DMS153 (cell line): ENCODE measurements around the gene BAMBI.

Experiments
- DNase-seq: peaks from one replicate; lab custom pipeline; 2025; lab: John Stamatoyannopoulos, UW

BAMBI gene

GRCh38 chr10:28705472-28705871 lies 28.2 kb downstream of the BAMBI start:
- DNase-seq: no peak

- no peak for DNase-seq
Observed at GRCh38 chr10:28709001-28709710, 31.8 kb downstream of the BAMBI start.

DNA sequence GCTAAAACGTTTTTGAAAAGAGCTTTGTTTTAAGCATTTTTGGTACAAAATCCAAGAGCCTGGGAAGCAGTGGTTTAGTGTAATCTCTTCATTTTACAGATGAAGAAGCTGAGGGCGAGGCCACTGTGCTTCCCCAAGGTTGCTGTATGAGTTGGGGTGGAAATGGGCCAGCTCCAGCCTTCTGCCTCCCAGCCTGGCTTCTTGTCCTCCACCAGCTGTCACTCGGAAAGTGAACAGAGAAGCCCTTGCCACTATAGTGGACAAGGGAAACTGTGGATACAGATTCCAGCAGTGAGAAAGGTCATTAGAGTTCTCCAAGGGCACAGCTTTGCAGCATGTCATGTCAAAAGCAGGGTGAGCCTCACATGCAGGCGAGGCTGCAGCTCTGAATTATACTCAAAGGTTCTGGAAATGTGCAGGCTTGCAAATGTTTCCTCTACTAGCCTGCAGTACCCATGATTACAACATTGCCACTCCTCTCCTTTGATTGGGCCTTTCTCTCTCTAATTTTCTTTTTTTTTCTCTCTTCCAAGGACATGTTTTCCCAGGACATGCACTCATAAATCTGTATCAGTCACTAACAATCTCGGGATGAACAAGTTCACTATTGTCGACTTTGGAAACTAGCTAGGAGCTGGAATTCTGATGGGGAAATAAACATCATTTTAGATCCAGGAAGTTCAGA lies 33.0 kb downstream of the BAMBI start:
- no peak for DNase-seq

DNA sequence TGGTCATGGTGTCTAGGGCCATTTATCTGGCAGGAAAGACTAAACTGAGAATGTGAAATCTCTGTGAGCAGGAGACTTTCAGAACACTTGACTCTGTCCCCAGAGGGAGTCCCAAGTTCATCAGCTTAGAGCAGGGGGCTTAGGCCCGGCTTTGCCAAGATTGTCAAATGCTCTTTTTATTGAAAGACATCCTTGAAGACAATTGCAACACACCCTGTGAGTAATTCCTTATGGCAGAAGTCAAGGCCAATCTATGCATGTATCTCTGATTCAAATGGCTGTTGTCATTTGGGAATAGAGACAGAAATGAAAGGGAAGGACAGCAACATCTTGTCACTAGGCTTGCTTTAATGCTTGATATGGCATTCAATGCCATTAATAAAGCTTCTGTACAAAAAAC lies 33.7 kb downstream of the BAMBI start:
- no peak for DNase-seq

DNA sequence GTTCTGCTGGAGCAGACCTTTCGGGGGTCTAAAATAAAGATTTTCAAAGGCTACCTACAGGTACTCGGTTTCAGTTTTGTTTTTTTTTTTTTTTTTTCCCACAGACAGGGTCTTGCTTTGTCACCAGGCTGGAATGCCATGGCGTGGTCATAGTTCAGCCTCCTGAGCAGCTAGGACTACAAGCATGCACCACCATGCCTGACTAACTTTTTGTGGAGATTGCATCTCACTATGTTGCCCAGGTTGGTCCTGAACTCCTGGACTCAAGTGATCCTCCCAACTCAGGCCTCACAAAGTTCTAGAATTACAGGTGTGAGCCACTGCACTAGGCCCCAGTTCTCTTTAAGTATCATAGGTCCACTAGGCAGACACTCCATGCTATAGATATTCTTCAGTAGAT lies 34.5 kb downstream of the BAMBI start:
- DNase-seq: no peak

DNA sequence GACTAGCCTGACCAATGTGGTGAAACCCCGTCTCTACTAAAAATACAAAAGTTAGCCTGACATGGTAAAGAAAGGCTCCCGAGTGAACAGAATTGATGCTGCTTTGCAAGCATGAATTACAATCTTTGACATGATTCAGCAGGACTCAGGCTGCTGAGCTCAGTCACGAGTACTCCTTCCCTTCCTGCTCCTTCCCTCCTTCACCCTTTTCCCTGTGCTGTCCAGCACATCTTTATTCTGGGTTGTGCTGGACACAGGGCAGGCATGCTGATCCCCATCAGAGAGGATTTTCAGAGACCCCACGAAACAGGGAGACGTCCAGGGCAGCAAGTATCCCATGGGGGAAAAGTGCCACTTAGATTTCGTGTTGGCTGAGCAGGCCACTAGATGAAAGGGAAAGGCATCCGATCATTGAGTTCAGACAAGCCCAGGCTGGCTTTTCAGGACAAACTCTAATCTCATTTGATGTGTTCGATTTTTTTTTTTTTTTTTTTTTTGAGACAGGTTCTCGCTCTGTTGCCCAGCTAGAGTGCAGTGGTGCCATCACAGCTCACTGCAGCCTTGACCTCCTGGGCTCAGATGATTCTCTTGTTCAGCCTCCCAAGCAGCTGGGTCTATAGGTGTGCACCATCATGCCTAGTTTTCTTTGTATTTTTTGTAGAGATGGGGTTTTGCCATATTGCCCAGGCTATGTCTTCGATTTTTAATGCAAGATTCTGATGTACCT lies 36.5 kb downstream of the BAMBI start:
- no peak for DNase-seq

- no peak for DNase-seq
Observed at GRCh38 chr10:28714401-28715053, 37.2 kb downstream of the BAMBI start.

- no peak for DNase-seq
Observed at GRCh38 chr10:28715246-28715645, 37.9 kb downstream of the BAMBI start.

DNA sequence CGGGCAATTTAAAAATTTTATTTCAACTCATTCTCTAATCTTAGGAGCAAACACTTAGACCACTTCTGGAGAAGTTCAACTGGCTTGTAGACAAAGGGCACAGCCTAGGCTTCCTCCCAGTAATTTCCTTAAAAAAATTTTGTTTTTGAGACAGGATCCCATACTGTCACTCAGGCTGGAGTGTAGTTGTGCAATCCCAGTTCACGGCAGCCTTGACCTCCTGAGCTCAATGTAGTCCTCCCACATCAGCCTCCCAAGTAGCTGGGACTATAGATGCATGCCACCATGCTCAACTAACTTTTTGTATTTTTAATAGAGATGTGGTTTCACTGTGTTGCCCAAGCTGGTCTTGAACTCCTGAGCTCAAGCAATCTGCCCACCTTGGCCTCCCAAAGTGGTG lies 38.4 kb downstream of the BAMBI start:
- no peak for DNase-seq

DNA sequence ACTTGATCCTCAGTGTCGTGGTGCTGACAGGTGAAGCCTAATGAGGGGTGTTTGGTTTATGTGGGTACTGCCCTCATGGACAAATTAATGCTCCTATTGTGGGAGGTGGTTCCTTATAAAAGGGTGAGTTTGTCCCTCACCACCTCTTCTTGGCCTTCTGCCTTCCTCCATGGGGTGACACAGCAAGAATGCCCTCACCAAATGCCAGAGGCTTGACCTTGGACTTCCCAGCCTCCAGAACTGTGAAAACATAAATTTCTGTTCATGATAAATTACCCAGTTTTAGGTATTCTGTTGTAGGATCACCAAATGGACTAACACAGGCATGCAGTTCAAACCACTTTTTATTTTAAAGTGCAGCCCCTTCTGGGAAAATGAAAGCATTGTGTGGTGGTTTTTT lies 39.4 kb downstream of the BAMBI start:
- DNase-seq: no peak

DNA sequence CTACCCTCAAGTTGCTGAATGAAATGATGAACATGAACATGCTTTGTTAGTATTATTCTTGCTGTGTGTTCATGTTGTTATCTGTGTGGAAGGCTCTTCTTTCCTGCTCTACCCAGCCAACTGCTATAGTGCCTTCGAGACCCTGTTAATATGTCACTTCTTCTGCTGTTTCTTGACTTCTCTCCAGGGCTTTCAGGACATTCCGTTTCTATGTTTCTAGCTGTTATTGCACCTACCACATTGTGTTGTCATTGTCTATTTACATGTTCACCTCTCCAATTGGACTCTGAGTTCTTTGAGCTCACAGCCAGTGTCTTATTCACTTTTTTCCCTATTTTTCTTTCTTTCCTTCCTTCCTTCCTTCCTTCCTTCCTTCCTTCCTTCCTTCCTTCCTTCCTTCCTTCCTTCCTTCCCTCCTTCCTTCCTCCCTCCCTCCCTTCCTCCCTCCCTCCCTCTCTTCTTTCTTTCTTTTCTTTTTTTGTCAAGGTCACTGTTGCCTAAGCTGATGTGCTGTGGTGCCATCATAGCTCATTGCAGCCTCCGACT lies 40.4 kb downstream of the BAMBI start:
- DNase-seq: no peak

DNA sequence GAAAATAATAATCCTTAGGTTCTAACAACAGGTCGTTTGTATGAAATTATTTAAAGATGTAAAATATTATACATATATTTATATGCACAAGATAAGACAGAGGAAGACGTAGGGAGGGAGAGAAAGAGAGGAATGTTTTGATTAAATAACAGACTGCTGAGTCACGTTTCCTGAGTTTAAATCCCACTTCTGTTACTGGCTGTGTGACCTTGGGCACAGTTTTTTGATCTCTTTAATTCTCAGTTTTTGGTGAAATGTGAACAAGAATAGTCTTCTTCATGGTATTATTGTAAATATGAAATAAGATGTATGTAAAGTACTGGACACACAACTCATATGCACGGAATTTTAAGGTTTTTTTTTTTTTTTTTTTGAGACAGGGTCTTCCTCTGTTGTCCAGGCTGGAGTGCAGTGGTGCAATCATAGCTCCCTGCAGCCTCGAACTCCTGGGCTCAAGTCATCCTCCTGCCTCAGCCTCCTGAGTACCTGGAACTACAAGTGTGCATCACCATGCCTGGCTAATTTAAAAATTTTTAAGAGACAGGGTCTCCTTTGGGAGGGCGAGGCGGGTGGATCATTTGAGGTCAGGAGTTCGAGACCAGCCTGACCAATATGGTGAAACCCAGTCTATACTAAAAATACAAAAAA lies 42.6 kb downstream of the BAMBI start:
- DNase-seq: no peak

DNA sequence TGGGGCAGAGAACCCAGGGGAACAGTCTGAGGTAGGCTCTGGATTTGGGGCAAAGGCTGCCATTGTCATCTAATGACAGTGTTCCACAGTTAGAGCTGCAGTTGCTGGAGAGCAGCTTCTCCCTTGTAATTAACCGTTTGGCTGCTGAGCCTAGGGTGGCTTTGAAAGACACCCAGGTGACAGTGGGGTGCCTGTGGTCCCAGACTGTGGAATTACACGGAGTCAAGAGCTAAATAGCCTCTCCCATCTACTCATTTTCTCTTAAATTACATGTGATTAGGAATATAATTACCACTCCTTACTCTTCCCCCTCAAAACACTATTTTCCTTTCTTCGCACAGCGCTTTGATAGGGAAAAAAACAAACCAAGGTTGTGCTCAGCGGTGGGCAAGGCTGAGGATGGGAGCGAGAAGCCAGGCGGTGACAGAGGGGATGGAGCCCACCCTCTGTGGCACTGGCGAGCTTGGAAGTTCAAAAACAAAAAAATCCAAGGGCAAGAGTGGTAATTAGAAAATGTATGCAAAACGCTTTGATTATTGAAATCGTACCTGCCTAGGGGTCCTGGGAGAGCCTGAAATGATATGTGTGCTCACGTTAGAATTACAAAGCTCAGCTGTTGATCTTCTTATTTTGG lies 44.1 kb downstream of the BAMBI start:
- no peak for DNase-seq

DNA sequence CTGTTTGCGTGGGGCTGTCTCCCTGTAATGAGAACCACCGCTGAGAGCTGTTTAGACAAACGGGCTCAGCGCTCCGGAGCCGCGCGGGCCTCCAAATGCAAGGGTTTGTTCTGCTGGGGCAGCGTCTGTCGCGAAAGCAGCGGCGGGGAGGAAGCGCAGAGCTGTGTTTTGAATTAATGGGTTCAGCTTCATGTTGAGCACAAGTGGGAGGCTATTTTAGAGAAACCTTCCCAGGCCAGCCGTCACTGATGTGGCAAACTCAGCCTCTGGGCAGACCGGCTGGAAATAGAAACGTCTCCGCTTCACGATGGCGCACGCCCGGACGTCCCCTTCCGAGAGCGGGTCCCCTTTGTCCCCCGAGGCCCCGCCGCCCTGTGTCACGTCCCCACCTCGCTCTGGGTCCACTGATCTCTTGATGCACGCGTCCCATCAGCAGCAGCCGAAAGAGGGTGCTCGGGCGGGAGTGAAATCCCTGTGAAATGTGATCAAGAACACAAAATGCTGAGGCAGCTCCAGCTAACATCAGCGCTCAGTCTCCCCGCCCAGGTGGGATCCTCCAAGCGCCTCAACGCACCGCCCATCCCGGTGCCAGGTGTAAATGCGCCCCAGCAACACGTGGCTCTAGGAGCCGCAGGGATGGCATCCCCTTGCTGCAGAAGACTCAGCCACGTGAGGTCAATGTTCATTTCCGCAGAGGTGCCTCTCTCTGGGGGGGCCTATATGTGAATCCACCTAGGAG lies 44.9 kb downstream of the BAMBI start:
- peak; percentile 8 for DNase-seq

DNA sequence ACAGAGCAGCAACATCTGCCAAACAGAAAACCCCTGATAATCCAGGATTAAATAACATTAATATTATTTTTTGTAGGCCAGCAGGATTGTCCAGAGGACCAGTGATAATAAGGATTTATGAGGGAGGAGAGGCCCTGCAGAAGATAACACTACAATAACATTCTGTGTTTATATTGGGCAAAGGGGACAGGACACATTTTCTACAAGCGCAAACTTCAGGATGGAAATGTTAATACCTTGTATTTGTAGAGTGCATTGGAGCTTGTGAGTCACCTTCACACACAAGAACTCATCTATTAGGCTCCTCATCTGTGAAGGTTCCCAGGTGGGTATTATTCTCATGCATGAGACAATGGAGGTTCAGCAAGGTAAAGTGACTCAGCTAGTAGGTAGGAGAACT lies 51.0 kb downstream of the BAMBI start:
- DNase-seq: no peak

DNA sequence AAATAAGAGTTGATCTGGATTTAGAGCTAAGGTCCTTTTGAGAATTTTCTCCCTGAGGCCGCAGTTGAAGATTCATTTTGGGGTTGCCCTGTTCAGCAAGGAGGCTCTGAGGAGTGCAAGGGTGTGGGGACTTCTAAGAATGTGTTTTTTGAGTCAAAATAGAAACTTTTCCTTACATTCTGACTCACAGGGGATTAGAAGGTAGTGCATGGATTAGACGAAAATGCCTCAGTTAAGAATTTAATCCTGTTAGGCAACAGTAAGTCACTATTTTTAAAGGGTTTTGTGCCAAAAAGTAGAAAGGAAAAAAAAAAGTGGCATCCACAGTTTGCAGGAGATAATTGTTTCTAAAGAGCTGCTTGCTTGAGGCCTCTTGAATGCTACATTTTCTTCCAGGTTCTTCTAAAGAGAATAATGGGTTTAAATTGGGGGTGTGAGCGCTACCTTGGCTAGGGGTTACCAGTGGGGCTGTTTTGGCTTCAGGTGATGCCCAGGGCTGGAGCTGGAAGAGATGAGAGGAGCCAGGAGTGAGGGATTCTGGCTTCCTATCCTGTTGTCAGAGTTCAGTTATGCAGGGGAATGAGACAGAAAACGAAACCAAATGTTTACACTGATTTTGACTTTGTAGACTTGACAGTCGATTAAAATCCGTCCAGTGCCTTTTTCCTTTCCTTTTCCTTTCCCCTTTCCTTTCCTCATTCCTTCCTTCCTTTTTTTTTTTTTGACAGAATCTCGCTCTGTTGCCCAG lies 52.9 kb downstream of the BAMBI start:
- DNase-seq: no peak

DNA sequence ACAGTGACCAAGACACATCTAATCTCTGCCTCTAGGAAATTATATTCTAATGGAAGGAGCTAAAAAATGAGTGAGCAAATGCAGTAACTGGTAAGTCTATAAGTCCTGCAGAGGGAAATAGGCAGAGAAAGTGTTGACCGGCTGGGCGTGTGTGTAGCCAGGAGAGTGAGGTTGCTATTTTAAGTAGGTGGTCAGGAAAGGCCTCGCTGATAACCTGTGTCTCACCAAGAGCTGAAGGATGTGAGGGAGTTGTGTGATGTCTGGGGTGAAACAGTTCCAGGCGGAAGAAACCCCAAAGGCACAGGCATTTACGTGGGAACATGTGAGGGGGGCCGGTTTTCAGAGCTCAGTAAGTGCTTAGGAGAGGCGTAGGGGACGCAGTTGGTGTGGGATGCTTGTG lies 54.8 kb downstream of the BAMBI start:
- DNase-seq: no peak
